Kidney (tissue), 14 donors: ENCODE results near the gene SORBS2. TPM values are rescaled to one million over a fixed set of nuclear protein-coding genes. Genes with fewer than 3 reads are reported as not detected.
A peak's percentile ranks its signal among the peaks of the same experiment; 100 is the strongest.

Experiments
- DNase-seq, 5 donors: peaks; one replicate each; pipeline ENCODE4 v3.0.0-alpha.2; 2013 to 2020
- FAIRE-seq: peaks from 2 replicates; lab custom pipeline; 2012; peaks lifted over from hg19 to GRCh38; lab: Jason Lieb, UNC
- H3K27ac ChIP-seq, 2 donors: one replicate each; pipeline ENCODE4 v1.7.0; 2013; ENCODE audit warnings: low read depth in 2 of 2, low read length in 2 of 2, inconsistent platforms in 1 of 2
- H3K27me3 ChIP-seq: one replicate; pipeline ENCODE4 v1.7.1; 2013; ENCODE audit warnings: low read length, inconsistent platforms; ENCODE audit not compliant: control insufficient read depth, insufficient read depth
- H3K36me3 ChIP-seq, 3 donors: one replicate each; pipeline versions ENCODE4 v1.7.0 to v1.7.1; 2013; ENCODE audit warnings: low read length in 3 of 3, control low read depth in 1 of 3, inconsistent platforms in 1 of 3; ENCODE audit not compliant: insufficient read depth in 3 of 3, control insufficient read depth in 2 of 3
- H3K4me1 ChIP-seq, 3 donors: one replicate each; pipeline versions ENCODE4 v1.7.0 to v1.7.1; 2013; ENCODE audit warnings: low read length in 3 of 3, inconsistent platforms in 1 of 3, low read depth in 1 of 3; ENCODE audit not compliant: control insufficient read depth in 2 of 3, insufficient read depth in 2 of 3
- H3K4me3 ChIP-seq, 3 donors: one replicate each; pipeline versions ENCODE4 v1.7.0 to v1.8.1; 2013; ENCODE audit warnings: low read length in 3 of 3, control low read depth in 1 of 3, inconsistent platforms in 1 of 3
- H3K9ac ChIP-seq, 3 donors: one replicate each; pipeline versions ENCODE4 v1.7.0 to v1.7.1; 2013; ENCODE audit warnings: low read length in 3 of 3, control low read depth in 1 of 3, inconsistent platforms in 1 of 3
- H3K9me3 ChIP-seq, 3 donors: one replicate each; pipeline versions ENCODE4 v1.7.0 to v1.7.1; 2013; ENCODE audit warnings: low read length in 3 of 3, control low read depth in 1 of 3, inconsistent platforms in 1 of 3; ENCODE audit not compliant: control insufficient read depth in 2 of 3, insufficient read depth in 1 of 3
- CTCF ChIP-seq: IDR thresholded peaks from 3 replicates; pipeline ENCODE4 v1.5.1; 2012; ENCODE audit warnings: mild to moderate bottlenecking, moderate library complexity, borderline replicate concordance; ENCODE audit not compliant: insufficient read depth; ENCODE audit errors: extremely low read depth
- intact Hi-C: fragments of 100-400 bp; cut with DNase I; formaldehyde crosslinking; loops from one replicate; pipeline ENCODE4 v1.11.1; 2022
- polyA plus RNA-seq: library from polyadenylated mRNA; stranded (reverse); fragments of 350-450 nt; fragmentation: Illumina TruSeq; extraction: RNeasy Lipid Tissue Mini Kit (QIAGEN cat#74804); gene quantifications from one replicate; pipeline ENCODE4 v1.2.3, GENCODE V29; 2014; ENCODE audit warnings: low read depth, low replicate concordance; ENCODE audit not compliant: insufficient read depth
- total RNA-seq: library from RNA; stranded (reverse); fragmentation: NEBNext Ultra II Directional; extraction: Animal tissue kit (Norgen Biotek cat#: 25700); gene quantifications from one replicate; pipeline ENCODE4 v1.2.1, GENCODE V29; 2021
- donor health status: control.
- donor health status: control.
- donor health status: control.
- donor health status: control.
- donor health status: control.
- donor health status: DM: yes; HTN: yes; CAD: no.
- donor health status: Normal renal cell carcinoma (clear cell type).

Gene SORBS2
- total and polyA plus RNA-seq, 2 donors from 2014 or later = 26.0 to 127 TPM

DNA sequence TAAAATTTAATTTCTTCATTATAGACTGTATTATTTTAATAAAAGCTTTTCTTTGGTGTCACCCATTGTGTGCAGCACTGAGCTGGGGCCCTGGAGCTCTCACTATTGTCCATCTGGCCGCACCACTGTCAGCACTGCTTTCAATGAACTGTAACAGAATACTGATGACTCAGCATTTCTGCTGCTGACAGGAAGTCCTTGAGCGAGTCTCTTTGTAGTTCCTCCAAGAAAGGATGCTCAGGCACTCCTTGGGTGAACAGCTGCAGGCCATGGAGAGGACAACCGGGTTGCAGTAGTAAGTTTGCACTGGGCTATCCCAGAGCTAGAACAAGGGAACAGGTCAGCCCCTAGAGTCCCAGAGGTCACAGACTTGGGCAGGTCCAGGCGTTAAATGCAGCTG is 81.6 kb downstream of the SORBS2 start:
- no peaks in the 10 kb centered on the region for H3K9me3 ChIP-seq
- FAIRE-seq (no peak), DNase-seq (peak in 1 of 5 donors; percentile 49)
- no peak overlapping the region for H3K27ac ChIP-seq
- no peak for TF ChIP-seq CTCF
- no peaks in the 10 kb centered on the region for H3K27me3 ChIP-seq
- H3K4me3 ChIP-seq = no peak overlapping the region
- peaks cover 0 to 14% (median 7%) of the 10 kb centered on the region in 3 donors for H3K4me1 ChIP-seq
- intact Hi-C loops = no loop called here
- H3K9ac ChIP-seq = no peak overlapping the region
- H3K36me3 ChIP-seq = peaks cover 0 to 2% (median 0%) of the 10 kb centered on the region in 3 donors

DNA sequence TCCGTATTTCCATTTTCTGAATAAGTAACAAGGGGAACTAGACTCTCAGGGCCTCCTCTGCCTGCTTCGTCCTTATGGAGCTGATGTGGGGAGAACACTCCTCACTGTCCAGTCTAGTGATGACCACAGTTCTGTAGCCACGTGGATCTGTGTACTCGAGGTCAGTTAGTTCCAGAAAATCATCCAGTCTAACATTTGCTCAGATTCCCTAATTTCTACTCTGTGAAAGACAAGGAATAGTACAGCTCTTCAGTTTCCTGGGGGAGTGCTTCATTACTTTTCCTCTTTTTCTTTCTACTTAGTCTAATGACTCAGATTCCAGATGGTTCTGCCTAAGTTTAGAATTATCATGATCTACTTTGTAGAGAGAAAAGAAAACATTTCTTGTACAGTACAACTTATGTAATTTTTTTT is 82.6 kb downstream of the SORBS2 start:
- Histone ChIP-seq H3K27me3 (no peaks in the 10 kb centered on the region), H3K4me1 (peaks cover 0 to 18% (median 10%) of the 10 kb centered on the region in 3 donors), H3K27ac (no peak overlapping the region), H3K9me3 (no peaks in the 10 kb centered on the region), H3K9ac (no peak overlapping the region), H3K4me3 (no peak overlapping the region), H3K36me3 (peaks cover 0 to 2% (median 0%) of the 10 kb centered on the region in 3 donors)
- intact Hi-C loops = no loop called here
- TF ChIP-seq CTCF = no peak
- no peak for FAIRE-seq
- peak in 1 of 5 donors; percentile 31 for DNase-seq

GRCh38 chr4:185728893-185729292 is 83.1 kb downstream of the SORBS2 start:
- no peaks in the 10 kb centered on the region for H3K27me3 ChIP-seq
- H3K27ac ChIP-seq = no peak overlapping the region
- no peak for TF ChIP-seq CTCF
- no peak overlapping the region for H3K9ac ChIP-seq
- no peaks in the 10 kb centered on the region for H3K9me3 ChIP-seq
- DNase-seq (no peak), FAIRE-seq (no peak)
- H3K36me3 ChIP-seq = peaks cover 0 to 2% (median 0%) of the 10 kb centered on the region in 3 donors
- intact Hi-C loops = no loop called here
- H3K4me3 ChIP-seq = no peak overlapping the region
- H3K4me1 ChIP-seq = peaks cover 0 to 24% (median 10%) of the 10 kb centered on the region in 3 donors

DNA sequence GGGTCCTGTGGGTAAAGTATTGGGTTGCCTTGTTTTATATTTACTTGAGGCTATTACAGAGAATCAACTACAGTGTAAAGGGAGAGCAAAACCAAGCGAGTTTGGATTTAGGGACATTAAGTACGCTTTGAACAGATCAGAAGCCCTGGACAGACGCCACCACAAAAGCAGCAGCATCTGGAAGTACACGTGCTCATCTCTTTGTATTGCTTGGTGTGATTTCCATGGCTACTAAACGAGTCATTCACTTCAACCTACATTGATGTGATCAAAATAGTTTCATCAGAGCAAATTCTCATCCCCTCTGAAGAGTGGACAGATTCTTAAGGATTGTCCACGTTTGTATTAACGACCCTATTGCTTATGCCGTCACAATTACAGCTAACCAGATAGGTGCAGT is 85.1 kb downstream of the SORBS2 start:
- no peaks in the 10 kb centered on the region for H3K9me3 ChIP-seq
- intact Hi-C loops = no loop called here
- H3K9ac ChIP-seq = no peak overlapping the region
- H3K27ac ChIP-seq = no peak overlapping the region
- TF ChIP-seq CTCF = no peak
- no peaks in the 10 kb centered on the region for H3K27me3 ChIP-seq
- FAIRE-seq (no peak), DNase-seq (no peak)
- peak overlapping the region in 1 of 3 donors; percentile 3 for H3K4me3 ChIP-seq
- H3K4me1 ChIP-seq = peaks cover 0 to 37% (median 15%) of the 10 kb centered on the region in 3 donors
- no peaks in the 10 kb centered on the region for H3K36me3 ChIP-seq
